PFSK-1 (cell line): ENCODE results near the gene ATP13A2.

Source experiments
- FOXP2 ChIP-seq: optimal IDR thresholded peaks from 2 replicates; pipeline ENCODE3; 2011; ENCODE audit warnings: borderline replicate concordance, control low read depth, inconsistent platforms; ENCODE audit not compliant: insufficient read depth; ENCODE audit errors: extremely low read length, extremely low read depth
- POLR2AphosphoS5 ChIP-seq: IDR thresholded peaks from 2 replicates; pipeline ENCODE4 v1.6.1; 2012; ENCODE audit warnings: low read depth, mild to moderate bottlenecking, control low read depth, low read length, moderate library complexity
- SIN3A ChIP-seq: IDR thresholded peaks from 2 replicates; pipeline ENCODE4 v1.6.1; 2012; ENCODE audit warnings: mild to moderate bottlenecking, low read length, moderate library complexity, borderline replicate concordance; ENCODE audit not compliant: insufficient read depth
- TAF1 ChIP-seq: IDR thresholded peaks from 2 replicates; pipeline ENCODE4 v1.6.1; 2012; ENCODE audit warnings: low read length, control low read depth, borderline replicate concordance; ENCODE audit not compliant: insufficient read depth
- TF ChIP-seq, protein P1 (sequence below), 2 experiments: IDR thresholded peaks; 2 replicates each; pipeline versions ENCODE4 v1.6.1 to v1.8.0; 2011 to 2012; ENCODE audit warnings: low read depth in 2 of 2, low read length in 2 of 2, control low read depth in 1 of 2, inconsistent platforms in 1 of 2, mild to moderate bottlenecking in 1 of 2, moderate library complexity in 1 of 2; ENCODE audit not compliant: insufficient read depth in 1 of 2

ATP13A2 gene

DNA sequence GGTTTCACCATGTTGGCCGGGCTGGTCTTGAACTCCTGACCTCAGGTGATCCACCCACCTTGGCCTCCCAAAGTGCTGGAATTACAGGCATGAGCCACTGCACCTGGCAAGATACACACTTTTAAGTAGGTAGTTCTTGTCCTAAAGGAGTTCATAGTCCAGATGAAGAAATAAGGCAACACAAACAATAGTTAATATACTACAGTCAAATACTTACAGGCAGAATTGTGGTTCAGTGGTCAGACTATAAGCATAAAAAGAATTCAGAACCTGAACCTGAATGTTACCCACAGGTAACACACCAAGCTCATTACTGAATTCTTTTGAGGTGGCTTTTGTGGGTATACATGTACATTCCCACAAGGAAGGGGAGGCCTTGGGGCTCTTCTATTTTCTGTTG lies 40.3 kb upstream of the ATP13A2 start:
- TF ChIP-seq, protein P1, sequence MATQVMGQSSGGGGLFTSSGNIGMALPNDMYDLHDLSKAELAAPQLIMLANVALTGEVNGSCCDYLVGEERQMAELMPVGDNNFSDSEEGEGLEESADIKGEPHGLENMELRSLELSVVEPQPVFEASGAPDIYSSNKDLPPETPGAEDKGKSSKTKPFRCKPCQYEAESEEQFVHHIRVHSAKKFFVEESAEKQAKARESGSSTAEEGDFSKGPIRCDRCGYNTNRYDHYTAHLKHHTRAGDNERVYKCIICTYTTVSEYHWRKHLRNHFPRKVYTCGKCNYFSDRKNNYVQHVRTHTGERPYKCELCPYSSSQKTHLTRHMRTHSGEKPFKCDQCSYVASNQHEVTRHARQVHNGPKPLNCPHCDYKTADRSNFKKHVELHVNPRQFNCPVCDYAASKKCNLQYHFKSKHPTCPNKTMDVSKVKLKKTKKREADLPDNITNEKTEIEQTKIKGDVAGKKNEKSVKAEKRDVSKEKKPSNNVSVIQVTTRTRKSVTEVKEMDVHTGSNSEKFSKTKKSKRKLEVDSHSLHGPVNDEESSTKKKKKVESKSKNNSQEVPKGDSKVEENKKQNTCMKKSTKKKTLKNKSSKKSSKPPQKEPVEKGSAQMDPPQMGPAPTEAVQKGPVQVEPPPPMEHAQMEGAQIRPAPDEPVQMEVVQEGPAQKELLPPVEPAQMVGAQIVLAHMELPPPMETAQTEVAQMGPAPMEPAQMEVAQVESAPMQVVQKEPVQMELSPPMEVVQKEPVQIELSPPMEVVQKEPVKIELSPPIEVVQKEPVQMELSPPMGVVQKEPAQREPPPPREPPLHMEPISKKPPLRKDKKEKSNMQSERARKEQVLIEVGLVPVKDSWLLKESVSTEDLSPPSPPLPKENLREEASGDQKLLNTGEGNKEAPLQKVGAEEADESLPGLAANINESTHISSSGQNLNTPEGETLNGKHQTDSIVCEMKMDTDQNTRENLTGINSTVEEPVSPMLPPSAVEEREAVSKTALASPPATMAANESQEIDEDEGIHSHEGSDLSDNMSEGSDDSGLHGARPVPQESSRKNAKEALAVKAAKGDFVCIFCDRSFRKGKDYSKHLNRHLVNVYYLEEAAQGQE (IDR thresholded peaks at IDR 0.05; ENCODE audit: insufficient read depth in 1 of 2, low read depth in 2 of 2, low read length in 2 of 2) = no peak
- no peak for TF ChIP-seq SIN3A
- no peak for TF ChIP-seq FOXP2
- TF ChIP-seq TAF1 = no peak
- TF ChIP-seq POLR2AphosphoS5 = no peak

GRCh38 chr1:17047924-17048323 lies 36.2 kb upstream of the ATP13A2 start:
- TF ChIP-seq FOXP2 (no peak), POLR2AphosphoS5 (no peak), TAF1 (no peak), SIN3A (no peak)
- TF ChIP-seq, protein P1 (IDR thresholded peaks at IDR 0.05; ENCODE audit: insufficient read depth in 1 of 2, low read depth in 2 of 2, low read length in 2 of 2) = no peak

GRCh38 chr1:17046334-17046657 lies 34.6 kb upstream of the ATP13A2 start:
- TF ChIP-seq TAF1 (no peak), FOXP2 (no peak)
- TF ChIP-seq, protein P1 (IDR thresholded peaks at IDR 0.05; ENCODE audit: insufficient read depth in 1 of 2, low read depth in 2 of 2, low read length in 2 of 2) = no peak

DNA sequence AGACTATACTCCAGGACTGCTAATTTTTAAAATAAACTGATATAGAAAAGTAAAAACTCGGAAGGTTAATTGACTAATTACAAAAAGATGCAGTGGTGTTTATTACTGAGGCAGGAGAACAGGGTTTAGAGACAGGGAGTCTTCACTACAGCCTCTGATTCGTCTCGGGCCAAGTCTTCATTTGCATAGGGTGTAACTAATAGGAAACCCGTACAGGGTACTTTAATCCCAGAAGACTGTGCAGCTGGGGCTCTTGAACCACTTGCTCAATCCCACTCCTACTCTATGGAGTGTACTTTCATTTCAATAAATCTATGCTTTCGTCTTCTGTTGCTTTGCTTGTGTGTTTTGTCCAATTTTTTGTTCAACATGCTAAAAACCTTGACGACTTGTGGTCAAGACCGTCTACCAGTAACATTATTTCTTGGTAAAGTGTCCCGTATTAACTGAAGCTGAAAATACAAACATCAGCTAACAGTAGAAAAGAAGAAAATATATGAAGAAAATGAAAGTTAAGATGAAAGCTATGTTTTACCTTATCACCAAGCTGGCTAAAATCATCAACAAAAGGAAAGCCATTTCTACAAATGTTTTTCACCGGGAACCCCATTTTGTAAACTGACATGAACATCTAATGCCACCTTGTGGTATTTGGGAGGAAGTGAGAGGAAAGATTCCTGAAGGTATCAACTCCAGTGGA lies 34.1 kb upstream of the ATP13A2 start:
- TF ChIP-seq TAF1 (no peak), SIN3A (no peak), POLR2AphosphoS5 (no peak), FOXP2 (no peak)
- TF ChIP-seq, protein P1 (IDR thresholded peaks at IDR 0.05; ENCODE audit: insufficient read depth in 1 of 2, low read depth in 2 of 2, low read length in 2 of 2) = no peak

DNA sequence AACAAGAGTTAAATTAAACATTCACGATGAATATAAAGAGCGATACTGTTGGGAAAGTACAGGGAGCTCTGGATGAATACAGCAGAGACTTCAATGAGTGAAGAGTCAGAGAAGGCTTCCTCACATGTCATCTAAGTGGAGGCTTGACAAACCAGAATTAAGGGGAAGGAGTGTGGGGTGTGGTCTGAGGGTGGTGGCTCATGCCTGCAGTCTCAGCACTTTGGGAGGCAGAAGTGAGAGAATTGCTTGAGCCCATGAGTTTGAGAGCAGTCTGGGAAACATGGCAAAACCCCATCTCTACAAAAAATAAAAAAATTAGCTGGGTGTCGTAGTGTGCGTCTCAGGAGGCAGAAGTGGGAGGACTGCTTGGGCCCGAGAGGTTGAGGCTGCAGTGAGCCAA lies 33.4 kb upstream of the ATP13A2 start:
- no peak for TF ChIP-seq SIN3A
- TF ChIP-seq POLR2AphosphoS5 = no peak
- no peak for TF ChIP-seq TAF1
- TF ChIP-seq, protein P1 (IDR thresholded peaks at IDR 0.05; ENCODE audit: insufficient read depth in 1 of 2, low read depth in 2 of 2, low read length in 2 of 2) = no peak
- no peak for TF ChIP-seq FOXP2
